ENCODE data around the gene TRIM23.

DNA sequence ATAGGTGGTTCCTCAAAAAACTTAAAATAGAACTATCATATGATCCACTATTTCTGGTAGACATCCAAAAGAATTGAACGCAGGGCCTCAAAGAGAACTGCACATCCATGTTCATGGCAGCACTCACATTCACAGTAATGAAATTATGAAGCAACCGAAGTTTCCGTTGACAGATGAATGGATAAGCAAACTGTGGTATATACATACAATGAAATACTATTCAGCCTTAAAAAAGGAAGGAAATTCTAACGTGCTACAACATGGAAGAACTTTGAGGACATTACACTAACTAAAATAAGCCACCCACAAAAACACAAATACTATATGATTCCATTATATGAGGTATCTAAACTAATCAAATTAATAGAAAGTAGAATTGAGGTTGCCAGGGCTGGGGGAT lies 79.7 kb downstream of the TRIM23 start:
- TF ChIP-seq POLR2AphosphoS5 (IDR thresholded peaks at IDR 0.05; ENCODE audit: insufficient read depth in 1 of 2, low read depth in 1 of 2): no peak
- TF ChIP-seq, protein P1, sequence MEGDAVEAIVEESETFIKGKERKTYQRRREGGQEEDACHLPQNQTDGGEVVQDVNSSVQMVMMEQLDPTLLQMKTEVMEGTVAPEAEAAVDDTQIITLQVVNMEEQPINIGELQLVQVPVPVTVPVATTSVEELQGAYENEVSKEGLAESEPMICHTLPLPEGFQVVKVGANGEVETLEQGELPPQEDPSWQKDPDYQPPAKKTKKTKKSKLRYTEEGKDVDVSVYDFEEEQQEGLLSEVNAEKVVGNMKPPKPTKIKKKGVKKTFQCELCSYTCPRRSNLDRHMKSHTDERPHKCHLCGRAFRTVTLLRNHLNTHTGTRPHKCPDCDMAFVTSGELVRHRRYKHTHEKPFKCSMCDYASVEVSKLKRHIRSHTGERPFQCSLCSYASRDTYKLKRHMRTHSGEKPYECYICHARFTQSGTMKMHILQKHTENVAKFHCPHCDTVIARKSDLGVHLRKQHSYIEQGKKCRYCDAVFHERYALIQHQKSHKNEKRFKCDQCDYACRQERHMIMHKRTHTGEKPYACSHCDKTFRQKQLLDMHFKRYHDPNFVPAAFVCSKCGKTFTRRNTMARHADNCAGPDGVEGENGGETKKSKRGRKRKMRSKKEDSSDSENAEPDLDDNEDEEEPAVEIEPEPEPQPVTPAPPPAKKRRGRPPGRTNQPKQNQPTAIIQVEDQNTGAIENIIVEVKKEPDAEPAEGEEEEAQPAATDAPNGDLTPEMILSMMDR (IDR thresholded peaks at IDR 0.05): no peak
